ENCODE measurements around the gene ZXDC.

ZXDC gene

GRCh38 chr3:126418661-126419131 is 57.0 kb downstream of the ZXDC start:
- no peak for DNase-seq (ENCODE audit: low read depth in 1 of 2, low spot score in 1 of 2)

- no peak for DNase-seq (ENCODE audit: low read depth in 1 of 2, low spot score in 1 of 2)
Observed at GRCh38 chr3:126417981-126418530, 57.6 kb downstream of the ZXDC start.

GRCh38 chr3:126417515-126417914 is 58.2 kb downstream of the ZXDC start:
- DNase-seq (ENCODE audit: low read depth in 1 of 2, low spot score in 1 of 2) = no peak

- DNase-seq (ENCODE audit: low read depth in 1 of 2, low spot score in 1 of 2) = no peak
Observed at GRCh38 chr3:126416943-126417342, 58.7 kb downstream of the ZXDC start.

- DNase-seq (ENCODE audit: low read depth in 1 of 2, low spot score in 1 of 2) = no peak
Observed at GRCh38 chr3:126415661-126416591, 59.8 kb downstream of the ZXDC start.

- no peak for DNase-seq (ENCODE audit: low read depth in 1 of 2, low spot score in 1 of 2)
Observed at GRCh38 chr3:126414961-126415660, 60.6 kb downstream of the ZXDC start.

GRCh38 chr3:126414406-126414805 is 61.3 kb downstream of the ZXDC start:
- no peak for DNase-seq (ENCODE audit: low read depth in 1 of 2, low spot score in 1 of 2)

GRCh38 chr3:126413693-126414080 is 62.0 kb downstream of the ZXDC start:
- no peak for DNase-seq (ENCODE audit: low read depth in 1 of 2, low spot score in 1 of 2)

GRCh38 chr3:126412841-126413692 is 62.6 kb downstream of the ZXDC start:
- no peak for DNase-seq (ENCODE audit: low read depth in 1 of 2, low spot score in 1 of 2)

GRCh38 chr3:126408099-126408498 is 67.6 kb downstream of the ZXDC start:
- no peak for DNase-seq (ENCODE audit: low read depth in 1 of 2, low spot score in 1 of 2)

- no peak for DNase-seq (ENCODE audit: low read depth in 1 of 2, low spot score in 1 of 2)
Observed at GRCh38 chr3:126407412-126408044, 68.2 kb downstream of the ZXDC start.

- DNase-seq (ENCODE audit: low read depth in 1 of 2, low spot score in 1 of 2) = no peak
Observed at GRCh38 chr3:126406389-126407296, 69.0 kb downstream of the ZXDC start.

- no peak for DNase-seq (ENCODE audit: low read depth in 1 of 2, low spot score in 1 of 2)
Observed at GRCh38 chr3:126402666-126403302, 72.9 kb downstream of the ZXDC start.

- DNase-seq (ENCODE audit: low read depth in 1 of 2, low spot score in 1 of 2) = no peak
Observed at GRCh38 chr3:126402178-126402577, 73.5 kb downstream of the ZXDC start.

- DNase-seq (ENCODE audit: low read depth in 1 of 2, low spot score in 1 of 2) = no peak
Observed at GRCh38 chr3:126401611-126402160, 74.0 kb downstream of the ZXDC start.

- no peak for DNase-seq (ENCODE audit: low read depth in 1 of 2, low spot score in 1 of 2)
Observed at GRCh38 chr3:126399756-126400155, 75.9 kb downstream of the ZXDC start.

GRCh38 chr3:126399351-126399735 is 76.3 kb downstream of the ZXDC start:
- DNase-seq (ENCODE audit: low read depth in 1 of 2, low spot score in 1 of 2) = no peak

GRCh38 chr3:126398423-126399350 is 77.0 kb downstream of the ZXDC start:
- DNase-seq (ENCODE audit: low read depth in 1 of 2, low spot score in 1 of 2) = no peak
